Stimulated activated CD4-positive, alpha-beta T cell treated with anti-CD3 and anti-CD28 coated beads, Interleukin-12 subunit alpha, Interleukin-12 subunit beta, amount 100 ng/mL, for 48 hours (primary cell): ENCODE results near the gene DOCK3.

Experiments used
- DNase-seq, 3 donors: peaks; one replicate each; pipeline ENCODE4 v3.0.0-alpha.2; 2020; ENCODE audit warnings: low read depth in 2 of 3, low spot score in 1 of 3

The DOCK3 gene

DNA sequence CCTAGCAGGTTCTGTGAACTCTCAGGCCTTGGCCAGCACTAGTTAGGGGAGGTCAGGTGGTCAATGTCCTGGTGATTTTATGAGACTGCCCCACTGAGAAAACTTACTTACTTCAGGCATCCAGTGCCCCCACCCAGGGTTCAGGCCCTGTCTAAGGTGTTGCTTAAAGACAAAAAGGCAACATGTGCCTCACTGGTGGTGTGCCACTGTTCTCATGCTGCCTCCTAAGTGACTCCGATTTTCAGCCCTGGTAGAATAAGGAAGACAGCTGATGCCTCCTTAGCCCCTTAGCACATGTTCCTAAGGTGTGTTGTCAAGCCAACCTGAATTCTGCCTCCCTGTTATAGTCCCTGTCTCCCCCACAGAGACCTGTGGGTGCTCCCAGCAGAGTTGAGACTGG is 721.7 kb downstream of the DOCK3 start:
- no peak for DNase-seq

GRCh38 chr3:51397392-51397791 is 722.7 kb downstream of the DOCK3 start:
- DNase-seq: no peak

- DNase-seq: no peak
Measured at GRCh38 chr3:51398595-51399310, 724.0 kb downstream of the DOCK3 start.

GRCh38 chr3:51400166-51400565 is 725.4 kb downstream of the DOCK3 start:
- DNase-seq: no peak

DNA sequence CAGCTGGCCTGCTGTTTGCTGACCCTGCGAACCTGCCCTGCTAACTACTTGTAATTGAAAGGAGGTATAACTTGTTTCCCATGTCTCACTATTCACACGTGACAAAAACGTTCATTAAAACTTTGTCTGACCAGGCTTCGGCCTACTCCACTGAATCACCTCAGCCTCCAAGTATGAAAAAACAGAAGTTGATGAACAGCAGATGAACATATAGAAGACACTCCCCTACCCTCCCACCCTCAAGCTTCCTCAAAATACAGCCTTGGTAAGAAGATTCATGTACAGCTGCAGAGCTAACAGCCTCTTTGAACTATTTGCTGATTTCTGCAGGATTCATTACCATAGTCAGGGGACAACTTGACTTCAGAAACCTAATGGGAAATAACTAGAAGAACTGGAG is 727.0 kb downstream of the DOCK3 start:
- DNase-seq: no peak

DNA sequence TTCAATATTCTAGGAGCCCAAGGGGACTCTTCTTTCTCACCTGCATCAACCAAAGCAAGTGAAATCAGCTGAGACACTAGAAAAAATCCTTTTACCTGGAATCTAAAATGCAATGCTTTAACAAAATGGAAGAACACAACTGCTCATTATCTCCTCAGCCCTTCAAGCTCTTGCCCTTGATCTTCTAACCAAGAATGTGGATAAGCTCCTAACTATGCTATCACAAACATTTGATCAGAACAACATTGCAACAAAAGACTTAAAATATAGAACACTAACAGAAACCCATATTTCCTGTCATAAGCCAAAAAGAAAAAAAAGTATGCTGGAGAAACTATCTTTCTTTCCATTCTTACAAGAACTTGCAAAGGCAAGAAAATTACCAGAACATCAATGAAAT is 728.9 kb downstream of the DOCK3 start:
- DNase-seq: no peak

- DNase-seq: no peak
Measured at GRCh38 chr3:51408021-51408420, 733.3 kb downstream of the DOCK3 start.

DNA sequence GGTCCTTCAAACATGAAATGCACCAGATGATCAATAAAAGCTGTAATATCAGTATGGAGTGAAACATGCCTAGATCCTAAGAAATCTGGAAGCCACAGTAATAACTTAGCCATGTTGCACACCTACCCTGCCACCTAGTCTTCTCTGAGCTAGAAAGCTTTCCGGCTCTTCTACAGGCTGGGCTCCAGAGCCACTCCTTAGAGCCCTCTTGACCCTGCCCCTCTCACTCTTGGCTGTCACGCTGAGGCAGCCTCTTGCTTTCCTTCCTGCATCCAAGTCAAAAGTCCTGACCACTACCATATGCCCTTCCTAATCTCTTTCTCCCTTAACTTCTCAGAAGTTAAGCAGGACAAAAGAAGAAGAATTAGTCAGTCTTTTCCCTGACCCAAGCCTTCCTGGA is 734.1 kb downstream of the DOCK3 start:
- DNase-seq: no peak

DNA sequence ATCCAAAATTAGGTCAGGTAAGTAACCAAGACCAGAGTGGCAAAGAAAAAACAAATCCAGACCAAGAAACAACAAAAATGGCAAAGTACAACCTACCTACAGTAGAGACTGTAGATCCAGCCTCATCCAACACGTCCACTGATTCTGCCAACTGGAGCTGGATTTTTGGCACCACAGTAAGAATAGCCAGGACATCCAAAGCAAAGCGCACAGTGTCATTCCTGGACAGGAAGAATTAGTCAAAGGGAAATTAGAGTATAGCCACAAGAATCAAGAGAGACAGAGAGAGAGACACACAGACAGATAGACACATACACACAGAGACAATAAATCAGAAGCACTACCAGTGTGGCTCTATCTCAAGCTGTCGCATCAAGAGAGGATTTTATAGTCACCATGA is 747.5 kb downstream of the DOCK3 start:
- DNase-seq: no peak

GRCh38 chr3:51426921-51427320 is 752.2 kb downstream of the DOCK3 start:
- no peak for DNase-seq

GRCh38 chr3:51429138-51429537 is 754.4 kb downstream of the DOCK3 start:
- no peak for DNase-seq
